Activated naive CD8-positive, alpha-beta T cell treated with anti-CD3 and anti-CD28 coated beads, Interleukin-2, amount 50 U/mL, for 24 hours (primary cell): Measurements from ENCODE around the gene OSGEP.

Source experiments
- ATAC-seq: fragments of 150-1000 bp; cut with Tn5 transposase; one replicate; pipeline ENCODE4 v1.10.0; 2021
- DNase-seq: peaks from one replicate; pipeline ENCODE4 v3.0.0; 2021
- H3K27ac Mint-ChIP-seq: one replicate; pipeline ENCODE4 v1.8.0; 2021; ENCODE audit warnings: mild to moderate bottlenecking, mixed read lengths
- H3K27me3 Mint-ChIP-seq: one replicate; pipeline ENCODE4 v1.8.0; 2021; ENCODE audit warnings: mixed read lengths
- H3K36me3 Mint-ChIP-seq: one replicate; pipeline ENCODE4 v1.8.0; 2021; ENCODE audit warnings: low read depth, mixed read lengths
- H3K4me1 Mint-ChIP-seq: one replicate; pipeline ENCODE4 v1.8.0; 2021; ENCODE audit warnings: mixed read lengths
- H3K4me3 Mint-ChIP-seq: one replicate; pipeline ENCODE4 v1.8.0; 2021; ENCODE audit warnings: mild to moderate bottlenecking, moderate library complexity, mixed read lengths
- H3K9me3 Mint-ChIP-seq: one replicate; pipeline ENCODE4 v1.8.0; 2021; ENCODE audit warnings: mixed read lengths

OSGEP gene

GRCh38 chr14:20454516-20455354 is at the start of gene OSGEP, which contains the start of gene APEX1:
Gene OSGEP (minus strand): TSS chr14:20454812. CDS start chr14:20454683, 129 bp downstream.
Gene APEX1 (plus strand): TSS chr14:20455226. CDS start chr14:20455646, 420 bp downstream.
- Mint-ChIP-seq H3K27ac (no peak within 1 kb of the TSS), H3K27me3 (no peaks in the 10 kb centered on the region), H3K36me3 (peaks cover 40% of the 10 kb centered on the region), H3K4me1 (peaks cover 32% of the 10 kb centered on the region), H3K9me3 (no peaks in the 10 kb centered on the region), H3K4me3 (no peak within 1 kb of the TSS)
- DNase-seq = peak; percentile 95
- ATAC-seq = peak; percentile 87

GRCh38 chr14:20503898-20504297 is 49.3 kb upstream of the OSGEP start:
- Mint-ChIP-seq H3K9me3 (no peaks in the 10 kb centered on the region), H3K36me3 (no peaks in the 10 kb centered on the region), H3K4me1 (peaks cover 9% of the 10 kb centered on the region), H3K27ac (peak overlapping the region; percentile 7), H3K4me3 (no peak overlapping the region), H3K27me3 (no peaks in the 10 kb centered on the region)
- ATAC-seq = no peak
- no peak for DNase-seq

GRCh38 chr14:20501346-20501745 is 46.7 kb upstream of the OSGEP start:
- DNase-seq = no peak
- Mint-ChIP-seq H3K36me3 (no peaks in the 10 kb centered on the region), H3K4me1 (peaks cover 14% of the 10 kb centered on the region), H3K27me3 (no peaks in the 10 kb centered on the region), H3K9me3 (no peaks in the 10 kb centered on the region), H3K4me3 (no peak overlapping the region), H3K27ac (no peak overlapping the region)
- no peak for ATAC-seq

GRCh38 chr14:20499881-20500280 is 45.3 kb upstream of the OSGEP start:
- Mint-ChIP-seq H3K9me3 (no peaks in the 10 kb centered on the region), H3K27me3 (no peaks in the 10 kb centered on the region), H3K36me3 (peaks cover 4% of the 10 kb centered on the region), H3K27ac (no peak overlapping the region), H3K4me1 (peaks cover 27% of the 10 kb centered on the region), H3K4me3 (no peak overlapping the region)
- DNase-seq (no peak), ATAC-seq (no peak)

GRCh38 chr14:20499108-20499507 is 44.5 kb upstream of the OSGEP start:
- Mint-ChIP-seq H3K36me3 (peaks cover 4% of the 10 kb centered on the region), H3K4me1 (peaks cover 33% of the 10 kb centered on the region), H3K27me3 (no peaks in the 10 kb centered on the region), H3K27ac (no peak overlapping the region), H3K4me3 (no peak overlapping the region), H3K9me3 (no peaks in the 10 kb centered on the region)
- ATAC-seq (no peak), DNase-seq (no peak)

- Mint-ChIP-seq H3K4me1 (peaks cover 34% of the 10 kb centered on the region), H3K36me3 (peaks cover 4% of the 10 kb centered on the region), H3K9me3 (no peaks in the 10 kb centered on the region), H3K4me3 (no peak overlapping the region), H3K27ac (peak overlapping the region; percentile 53), H3K27me3 (no peaks in the 10 kb centered on the region)
- no peak for ATAC-seq
- no peak for DNase-seq
Observed at GRCh38 chr14:20498622-20499021, 44.0 kb upstream of the OSGEP start.

- DNase-seq (no peak), ATAC-seq (peak; percentile 87)
- Mint-ChIP-seq H3K36me3 (peaks cover 4% of the 10 kb centered on the region), H3K27me3 (no peaks in the 10 kb centered on the region), H3K4me3 (peak overlapping the region; percentile 26), H3K4me1 (peaks cover 61% of the 10 kb centered on the region), H3K27ac (peak overlapping the region; percentile 80), H3K9me3 (no peaks in the 10 kb centered on the region)
Observed at GRCh38 chr14:20494935-20495766, 40.5 kb upstream of the OSGEP start.

- DNase-seq (no peak), ATAC-seq (no peak)
- H3K36me3 Mint-ChIP-seq = peaks cover 4% of the 10 kb centered on the region
- no peak overlapping the region for H3K4me3 Mint-ChIP-seq
- no peaks in the 10 kb centered on the region for H3K27me3 Mint-ChIP-seq
- H3K27ac Mint-ChIP-seq = peak overlapping the region; percentile 41
- H3K4me1 Mint-ChIP-seq = peaks cover 65% of the 10 kb centered on the region
- no peaks in the 10 kb centered on the region for H3K9me3 Mint-ChIP-seq
Observed at GRCh38 chr14:20493634-20494033, 39.0 kb upstream of the OSGEP start.

GRCh38 chr14:20492486-20492885 is 37.9 kb upstream of the OSGEP start:
- peak overlapping the region; percentile 28 for H3K27ac Mint-ChIP-seq
- ATAC-seq (no peak), DNase-seq (no peak)
- H3K4me1 Mint-ChIP-seq = peaks cover 71% of the 10 kb centered on the region
- peaks cover 4% of the 10 kb centered on the region for H3K36me3 Mint-ChIP-seq
- no peak overlapping the region for H3K4me3 Mint-ChIP-seq
- H3K9me3 Mint-ChIP-seq = no peaks in the 10 kb centered on the region
- H3K27me3 Mint-ChIP-seq = no peaks in the 10 kb centered on the region

GRCh38 chr14:20490563-20490962 is 36.0 kb upstream of the OSGEP start:
- H3K4me3 Mint-ChIP-seq = peak overlapping the region; percentile 56
- ATAC-seq (no peak), DNase-seq (no peak)
- H3K27ac Mint-ChIP-seq = peak overlapping the region; percentile 78
- no peaks in the 10 kb centered on the region for H3K9me3 Mint-ChIP-seq
- peaks cover 76% of the 10 kb centered on the region for H3K4me1 Mint-ChIP-seq
- no peaks in the 10 kb centered on the region for H3K27me3 Mint-ChIP-seq
- peaks cover 4% of the 10 kb centered on the region for H3K36me3 Mint-ChIP-seq

GRCh38 chr14:20489093-20489994 is 34.7 kb upstream of the OSGEP start:
- Mint-ChIP-seq H3K9me3 (no peaks in the 10 kb centered on the region), H3K4me3 (peak overlapping the region; percentile 18), H3K27me3 (no peaks in the 10 kb centered on the region), H3K27ac (peak overlapping the region; percentile 50), H3K4me1 (peaks cover 63% of the 10 kb centered on the region), H3K36me3 (no peaks in the 10 kb centered on the region)
- DNase-seq (no peak), ATAC-seq (peak; percentile 75)

- Mint-ChIP-seq H3K4me3 (no peak overlapping the region), H3K27ac (no peak overlapping the region), H3K27me3 (no peaks in the 10 kb centered on the region), H3K9me3 (no peaks in the 10 kb centered on the region), H3K36me3 (no peaks in the 10 kb centered on the region), H3K4me1 (peaks cover 51% of the 10 kb centered on the region)
- DNase-seq = no peak
- ATAC-seq = no peak
Observed at GRCh38 chr14:20487396-20487725, 32.7 kb upstream of the OSGEP start.

GRCh38 chr14:20486684-20487395 is 32.2 kb upstream of the OSGEP start:
- H3K36me3 Mint-ChIP-seq = no peaks in the 10 kb centered on the region
- no peak for DNase-seq
- no peak for ATAC-seq
- no peak overlapping the region for H3K4me3 Mint-ChIP-seq
- no peaks in the 10 kb centered on the region for H3K27me3 Mint-ChIP-seq
- H3K9me3 Mint-ChIP-seq = no peaks in the 10 kb centered on the region
- H3K4me1 Mint-ChIP-seq = peaks cover 50% of the 10 kb centered on the region
- peak overlapping the region; percentile 21 for H3K27ac Mint-ChIP-seq

GRCh38 chr14:20485900-20486299 is 31.3 kb upstream of the OSGEP start:
- no peak for ATAC-seq
- no peak overlapping the region for H3K27ac Mint-ChIP-seq
- no peaks in the 10 kb centered on the region for H3K36me3 Mint-ChIP-seq
- H3K4me1 Mint-ChIP-seq = peaks cover 40% of the 10 kb centered on the region
- no peaks in the 10 kb centered on the region for H3K27me3 Mint-ChIP-seq
- no peaks in the 10 kb centered on the region for H3K9me3 Mint-ChIP-seq
- no peak overlapping the region for H3K4me3 Mint-ChIP-seq
- no peak for DNase-seq
